ENCODE results near the gene RPL36.
"Not testable (repeated sequence)": the region's sequence is repeated elsewhere in the genome, so short reads cannot be mapped to it uniquely, and the experiment has no call there.

Gene RPL36

GRCh38 chr19:5690955-5691821 is 1.1 kb downstream of the RPL36 start:
- DNase-seq (ENCODE audit: low read depth) = no peak

DNA sequence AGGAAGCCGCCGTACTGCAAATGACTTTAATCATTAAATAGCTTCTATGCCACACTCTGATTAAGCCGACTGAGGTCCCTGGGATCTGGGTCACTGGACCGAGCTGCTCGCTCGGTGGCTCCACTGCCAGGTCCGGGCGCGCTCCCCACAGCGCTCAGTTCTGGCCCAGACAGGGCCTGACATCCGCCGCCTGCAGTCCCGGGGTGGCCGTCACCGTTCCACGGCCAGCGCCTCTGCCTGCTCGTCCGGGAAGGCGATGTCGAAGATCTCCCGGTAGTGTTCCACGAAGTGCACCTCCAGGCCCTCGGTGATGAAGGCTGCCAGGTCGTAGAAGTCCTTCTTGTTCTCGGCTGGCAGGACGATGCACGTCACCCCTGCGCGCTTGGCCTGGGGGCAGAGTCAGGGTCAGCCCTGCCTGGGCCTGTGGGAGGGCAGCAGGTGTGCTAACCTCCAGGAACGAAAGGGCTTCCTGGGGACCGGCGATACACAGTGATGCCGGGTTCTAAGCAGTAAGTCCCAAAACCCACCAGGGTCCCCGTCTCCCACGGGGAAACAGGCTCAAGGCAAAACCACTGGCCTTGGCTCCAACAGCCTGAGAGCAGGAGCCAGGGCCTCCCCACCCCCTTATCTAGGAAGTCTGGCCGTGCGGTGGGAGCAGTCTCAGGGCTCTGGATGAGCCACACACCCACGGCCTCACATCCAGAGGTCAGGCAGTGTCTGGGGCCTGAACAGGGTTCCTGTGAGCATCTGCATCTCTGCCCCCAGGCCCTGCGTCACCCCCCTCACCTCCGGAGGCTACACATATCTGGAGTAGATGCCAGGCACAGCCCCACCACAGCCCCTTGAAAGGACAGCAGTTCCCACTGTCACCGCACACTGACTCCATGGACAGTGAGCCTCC is 2.0 kb downstream of the RPL36 start:
- DNase-seq (ENCODE audit: low read depth) = no peak

- no peak for DNase-seq (ENCODE audit: low read depth)
These were observed 2.7 kb downstream of the RPL36 start for GRCh38 chr19:5692723-5693194.

- DNase-seq (ENCODE audit: low read depth) = no peak
These were observed 3.4 kb downstream of the RPL36 start for GRCh38 chr19:5693195-5694166.

GRCh38 chr19:5694167-5694955 is 4.3 kb downstream of the RPL36 start:
- no peak for DNase-seq (ENCODE audit: low read depth)

DNA sequence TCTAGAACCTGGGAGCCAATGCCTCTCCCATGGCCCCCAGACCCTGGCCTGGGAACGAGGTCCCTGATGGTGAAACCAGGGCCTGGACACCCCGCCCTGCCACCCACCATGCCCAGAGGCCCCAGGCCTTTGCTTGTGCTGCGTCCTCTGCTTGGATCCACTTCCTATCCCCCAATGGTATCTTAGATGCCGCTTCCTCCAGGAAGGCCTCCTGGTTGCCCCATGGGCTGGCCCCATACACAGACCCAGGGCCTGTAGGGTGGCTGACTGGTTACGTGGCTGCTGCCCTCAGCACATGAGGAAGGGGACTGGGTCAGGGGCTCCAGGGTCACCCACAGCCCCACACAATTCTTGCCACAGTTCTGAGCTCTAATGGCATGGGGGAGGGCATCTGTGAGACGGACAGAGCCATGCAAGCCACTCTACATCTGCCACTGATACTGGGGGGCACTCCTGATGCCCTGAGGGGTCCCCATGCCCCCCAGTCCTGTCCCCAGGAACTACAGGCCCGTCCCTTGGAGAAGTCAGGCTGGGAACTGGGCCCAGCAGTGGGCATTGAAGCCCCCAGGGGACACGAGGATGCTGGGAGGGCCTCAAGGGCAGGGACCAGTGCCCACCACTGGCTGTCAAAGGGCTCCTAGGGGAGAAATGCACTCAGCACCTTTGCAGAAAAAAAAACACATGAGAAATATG is 5.0 kb downstream of the RPL36 start:
- no peak for DNase-seq (ENCODE audit: low read depth)

DNA sequence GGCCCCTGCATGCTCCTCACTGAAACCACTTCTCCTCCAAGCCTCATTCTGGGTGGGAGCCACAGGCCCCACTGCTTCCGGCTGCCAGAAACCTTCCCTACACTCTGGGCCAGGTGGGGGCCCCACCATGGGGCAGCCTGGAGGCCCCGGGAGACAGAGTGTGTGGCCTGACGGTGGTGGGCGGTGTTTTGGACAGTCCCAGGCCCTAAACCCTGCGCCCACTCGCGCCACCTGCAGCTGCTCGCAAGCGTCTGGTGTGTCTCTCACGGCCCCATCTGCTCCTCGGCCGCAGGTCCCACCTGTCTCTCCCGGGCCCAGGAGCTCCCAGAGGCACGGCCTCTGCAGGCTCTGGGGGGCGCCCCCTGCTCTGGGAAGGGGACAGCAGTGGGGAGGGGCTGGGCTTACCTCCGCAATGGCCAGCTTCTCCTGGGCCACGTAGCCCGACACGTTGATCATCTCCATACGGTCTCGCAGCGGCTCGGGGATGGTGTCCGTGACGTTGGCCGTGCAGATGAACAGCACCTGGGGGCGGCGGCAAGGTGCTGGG is 5.6 kb downstream of the RPL36 start:
- no peak for DNase-seq (ENCODE audit: low read depth)

DNA sequence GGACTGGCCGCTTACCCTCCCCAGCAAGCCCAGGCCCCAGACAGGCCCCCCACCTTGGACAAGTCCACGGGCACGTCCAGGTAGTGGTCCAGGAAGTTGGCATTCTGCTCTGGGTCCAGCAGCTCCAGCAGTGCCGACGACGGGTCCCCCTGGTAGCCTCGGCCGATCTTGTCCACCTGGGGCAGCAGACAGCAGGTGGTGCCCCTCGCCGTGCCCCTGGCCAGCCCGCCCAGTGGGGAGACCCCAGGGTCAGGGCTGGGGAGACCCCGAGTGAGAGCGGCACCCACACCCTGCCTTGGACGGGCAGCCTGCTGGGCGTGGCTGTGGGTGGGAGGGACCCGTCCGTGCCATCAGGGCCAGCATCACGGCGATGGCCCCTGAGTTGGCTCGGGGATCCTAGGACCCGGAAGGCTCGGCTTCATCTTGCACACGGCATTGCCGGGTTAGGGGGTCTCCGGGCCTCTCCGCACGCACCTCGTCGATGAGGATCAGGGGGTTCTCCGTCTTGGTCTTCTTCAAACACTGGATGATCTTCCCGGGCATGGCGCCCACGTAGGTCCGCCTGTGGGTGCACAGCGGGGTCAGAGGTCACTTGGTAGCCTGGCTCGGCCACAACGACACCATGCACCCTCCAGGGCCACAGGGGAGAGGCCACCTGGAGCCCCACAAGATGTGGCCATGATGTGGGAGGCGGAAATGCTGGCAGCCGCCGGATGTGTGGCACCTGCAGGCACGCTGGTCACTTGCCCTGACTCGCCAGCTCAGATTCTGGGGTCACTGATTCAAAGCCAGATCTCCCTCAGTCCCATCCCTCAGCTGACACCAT is 6.3 kb downstream of the RPL36 start:
- no peak for DNase-seq (ENCODE audit: low read depth)

DNA sequence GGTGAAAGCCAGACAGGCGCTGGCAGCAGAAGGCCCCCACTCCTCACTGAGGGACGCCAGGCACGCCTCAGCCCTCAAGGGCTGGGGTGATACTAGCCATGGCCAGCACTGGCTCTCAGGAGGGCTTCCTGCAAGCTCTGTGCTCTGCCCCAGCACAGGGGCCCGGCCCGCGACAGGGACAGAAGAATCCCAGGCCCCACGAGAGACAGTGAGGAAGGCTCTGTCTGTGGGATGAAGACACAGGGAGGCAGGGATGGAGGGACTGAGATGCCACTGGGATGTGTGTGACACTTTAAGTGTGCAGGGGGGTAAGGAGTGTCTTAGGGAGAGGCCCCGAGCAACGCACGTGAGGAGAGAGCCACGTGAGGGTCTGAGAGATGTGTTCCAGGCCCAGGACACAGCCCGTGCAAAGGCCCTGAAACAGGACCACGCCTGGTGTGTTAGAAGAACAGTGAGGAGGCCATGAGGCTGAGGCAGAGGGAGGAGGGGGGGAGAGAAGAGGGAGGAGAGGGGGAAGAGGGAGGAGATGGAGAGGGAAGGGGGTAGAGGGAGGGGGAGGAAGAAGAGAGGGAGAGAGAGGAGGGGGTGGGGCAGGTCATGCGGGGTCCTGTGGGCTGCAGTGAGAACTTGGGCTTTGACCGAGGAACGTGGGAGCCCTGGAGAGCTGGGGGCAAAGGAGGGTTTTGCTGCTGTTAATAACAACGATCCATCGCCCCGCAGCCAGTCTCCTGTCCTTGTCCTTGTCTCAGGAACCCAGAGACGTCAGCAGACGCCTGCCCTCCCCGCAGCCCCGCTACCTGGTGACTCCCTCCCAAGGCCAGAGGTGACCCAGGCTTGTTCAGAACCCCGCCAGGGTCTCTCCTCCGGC is 7.2 kb downstream of the RPL36 start:
- no peak for DNase-seq (ENCODE audit: low read depth)

GRCh38 chr19:5697890-5698634 is 8.0 kb downstream of the RPL36 start:
- no peak for DNase-seq (ENCODE audit: low read depth)

GRCh38 chr19:5698635-5699422 is 8.7 kb downstream of the RPL36 start:
- DNase-seq (ENCODE audit: low read depth) = no peak

DNA sequence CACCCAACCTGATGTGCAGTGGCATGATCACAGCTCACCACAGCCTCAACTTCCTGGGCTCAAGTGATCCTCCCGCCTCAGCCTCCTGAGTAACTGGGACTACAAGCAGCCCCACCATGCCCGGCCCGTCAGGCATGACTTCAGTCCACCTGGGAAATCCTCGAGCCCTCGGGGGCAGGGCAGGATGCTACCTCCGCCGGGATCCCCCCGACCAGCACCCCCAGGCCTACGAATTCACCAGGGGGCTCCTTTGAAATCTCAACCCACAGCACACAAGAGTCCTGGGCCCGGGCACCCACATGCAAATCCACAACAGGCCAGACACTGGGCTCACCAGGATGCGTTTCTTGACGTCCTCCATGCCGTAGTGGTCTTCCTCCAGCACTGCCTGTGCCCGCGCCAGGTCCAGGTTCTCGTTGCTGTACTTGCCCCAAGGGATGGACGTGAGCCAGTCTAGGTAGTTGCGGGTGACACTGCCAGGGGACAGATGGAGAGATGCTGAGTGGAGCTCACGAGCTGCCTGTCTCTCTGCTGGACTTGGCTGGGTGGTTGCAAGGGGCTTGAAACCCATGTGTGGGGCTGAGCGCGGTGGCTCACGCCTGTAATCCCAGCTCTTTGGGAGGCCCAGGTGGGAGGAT is 10.5 kb downstream of the RPL36 start:
- DNase-seq (ENCODE audit: low read depth) = no peak

DNA sequence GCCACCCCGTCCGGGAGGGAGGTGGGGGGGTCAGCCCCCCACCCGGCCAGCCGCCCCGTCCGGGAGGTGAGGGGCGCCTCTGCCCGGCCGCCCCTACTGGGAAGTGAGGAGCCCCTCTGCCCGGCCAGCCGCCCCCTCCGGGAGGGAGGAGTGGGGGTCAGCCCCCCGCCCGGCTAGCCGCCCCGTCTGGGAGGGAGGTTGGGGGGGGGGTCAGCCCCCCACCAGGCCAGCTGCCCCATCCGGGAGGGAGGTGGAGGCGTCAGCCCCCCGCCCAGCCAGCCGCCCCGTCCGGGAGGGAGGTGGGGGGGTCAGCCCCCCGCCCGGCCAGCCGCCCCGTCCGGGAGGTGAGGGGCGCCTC is 11.9 kb downstream of the RPL36 start:
- not testable (repeated sequence) for DNase-seq (ENCODE audit: low read depth)

- DNase-seq (ENCODE audit: low read depth) = no peak
These were observed 14.0 kb downstream of the RPL36 start for GRCh38 chr19:5703819-5704818.

- DNase-seq (ENCODE audit: low read depth) = no peak
These were observed 15.5 kb downstream of the RPL36 start for GRCh38 chr19:5705552-5705951.

Measured in activated gamma-delta T cell treated with anti-CD3 and anti-CD28 coated beads, Interleukin-2, amount 50 U/mL, for 16 hours (primary cell).